Panc1 (cell line): ENCODE measurements around the gene FAM163B. TPM values are rescaled to one million over a fixed set of nuclear protein-coding genes. Genes with fewer than 3 reads are reported as not detected.

Experiments used
- ATAC-seq: fragments of 200-7000 bp; cut with Tn5 transposase; 2 replicates; pipeline ENCODE4 v1.9.1; 2020; ENCODE audit warnings: mild to moderate bottlenecking, moderate library complexity
- BruUV-seq: library from RNA; stranded (reverse); fragments of 400-500 nt; replicated peaks from 2 replicates; lab custom pipeline; 2021; lab: Mats Ljungman, UMichigan
- CTCF ChIA-PET: fragments of 300-600 bp; sonication (Branson Sonifier 250); formaldehyde crosslinking; loops from one replicate; lab custom pipeline; 2022; ENCODE audit warnings: antibody characterized with exemption; lab: Charles Lee
- POLR2A ChIA-PET: fragments of 300-600 bp; sonication (Branson Sonifier 250); formaldehyde crosslinking; loops from one replicate; lab custom pipeline; 2022; ENCODE audit warnings: antibody characterized with exemption; lab: Charles Lee
- DNase-seq: peaks from one replicate; pipeline ENCODE4 v3.0.0-alpha.2; 2010; ENCODE audit warnings: low read depth, low spot score
- H3K27ac ChIP-seq: 2 replicates; pipeline ENCODE4 v1.5.1; 2011; ENCODE audit warnings: mild to moderate bottlenecking, low read length, inconsistent platforms
- H3K27me3 ChIP-seq: fragments of 200-500 bp; sonication (Bioruptor generic); 2 replicates; pipeline ENCODE4 v1.6.0; 2014; ENCODE audit warnings: low read length, inconsistent platforms; ENCODE audit not compliant: control insufficient read depth, insufficient read depth
- H3K36me3 ChIP-seq: fragments of 200-500 bp; sonication (Bioruptor generic); 2 replicates; pipeline ENCODE4 v1.5.1; 2014; ENCODE audit warnings: inconsistent platforms, mild to moderate bottlenecking, low read length, moderate library complexity; ENCODE audit not compliant: control insufficient read depth, insufficient read depth
- H3K4me1 ChIP-seq: 2 replicates; pipeline ENCODE4 v1.5.1; 2011; ENCODE audit warnings: inconsistent platforms, mild to moderate bottlenecking, low read length, moderate library complexity; ENCODE audit not compliant: control insufficient read depth, insufficient read depth
- H3K4me3 ChIP-seq, 2 experiments: 2 replicates each; pipeline ENCODE4 v1.5.1; 2011 to 2012; ENCODE audit warnings: low read depth in 2 of 2, low read length in 2 of 2, mild to moderate bottlenecking in 2 of 2, inconsistent platforms in 1 of 2, moderate library complexity in 1 of 2
- H3K9me3 ChIP-seq: fragments of 200-500 bp; sonication (Bioruptor generic); 2 replicates; pipeline ENCODE4 v1.5.1; 2014; ENCODE audit warnings: low read depth, mild to moderate bottlenecking, inconsistent platforms, low read length, moderate library complexity; ENCODE audit not compliant: control insufficient read depth, insufficient read depth
- POLR2AphosphoS5 ChIP-seq: IDR thresholded peaks from 2 replicates; pipeline ENCODE4 v1.6.1; 2012; ENCODE audit warnings: mild to moderate bottlenecking, low read depth, low read length, moderate library complexity
- SIN3A ChIP-seq: IDR thresholded peaks from 2 replicates; pipeline ENCODE4 v1.6.1; 2012; ENCODE audit warnings: low read depth, mild to moderate bottlenecking, low read length, moderate library complexity, borderline replicate concordance; ENCODE audit not compliant: insufficient read depth
- TCF7L2 ChIP-seq: IDR thresholded peaks from 2 replicates; pipeline ENCODE4 v1.6.1; 2011; ENCODE audit warnings: mild to moderate bottlenecking, low read depth, low read length, inconsistent platforms
- in situ Hi-C: cut with HindIII; loops from 2 replicates; pipeline ENCODE4 v1.10.0; 2016; ENCODE audit warnings: low sequenced_read_pairs, low pct_unique_long_range_greater_than_20kb
- intact Hi-C: fragments of 100-400 bp; cut with micrococcal nuclease; formaldehyde crosslinking; loops from one replicate; pipeline ENCODE4 v1.10.0; 2022; ENCODE audit not compliant: unreplicated experiment
- total RNA-seq: library from RNA; stranded (reverse); gene quantifications from one replicate; pipeline ENCODE4 v1.2.1, GENCODE V29; 2021; ENCODE audit not compliant: unreplicated experiment
- TF ChIP-seq, protein P1 (sequence below), 2 experiments: IDR thresholded peaks; 2 replicates each; pipeline ENCODE4 v1.6.1; 2011 to 2012; ENCODE audit warnings: low read depth in 2 of 2, control low read depth in 1 of 2, low read length in 1 of 2, mild to moderate bottlenecking in 1 of 2, moderate library complexity in 1 of 2; ENCODE audit not compliant: insufficient read depth in 1 of 2
- TF ChIP-seq, protein P2 (sequence below): fragments of 450-650 bp; IDR thresholded peaks from 2 replicates; pipeline ENCODE4 v1.5.1; 2017; ENCODE audit warnings: mild to moderate bottlenecking

FAM163B gene
- total RNA-seq, 1 experiment from 2014 or later = not detected

DNA sequence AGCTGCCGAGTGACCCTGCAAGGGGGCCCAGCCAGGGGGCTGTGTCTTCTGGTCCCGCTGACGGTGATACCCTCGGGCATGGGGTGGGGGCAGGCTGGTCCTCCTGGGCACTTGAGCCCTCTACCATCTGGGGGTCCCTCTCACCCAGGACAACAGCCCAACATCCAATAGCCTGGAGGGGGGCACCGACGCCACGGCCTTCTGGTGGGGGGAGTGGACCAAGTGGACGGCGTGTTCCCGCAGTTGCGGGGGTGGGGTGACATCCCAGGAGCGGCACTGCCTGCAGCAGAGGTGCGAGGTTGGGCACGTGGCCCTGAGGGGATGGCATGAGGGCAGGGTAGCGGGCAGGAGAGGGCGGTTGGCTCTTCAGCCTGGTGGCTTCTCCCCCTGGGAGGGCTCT is 71.9 kb downstream of the FAM163B start:
- no peaks in the 10 kb centered on the region for H3K9me3 ChIP-seq
- BruUV-seq = no TSS peak
- TF ChIP-seq, protein P1, sequence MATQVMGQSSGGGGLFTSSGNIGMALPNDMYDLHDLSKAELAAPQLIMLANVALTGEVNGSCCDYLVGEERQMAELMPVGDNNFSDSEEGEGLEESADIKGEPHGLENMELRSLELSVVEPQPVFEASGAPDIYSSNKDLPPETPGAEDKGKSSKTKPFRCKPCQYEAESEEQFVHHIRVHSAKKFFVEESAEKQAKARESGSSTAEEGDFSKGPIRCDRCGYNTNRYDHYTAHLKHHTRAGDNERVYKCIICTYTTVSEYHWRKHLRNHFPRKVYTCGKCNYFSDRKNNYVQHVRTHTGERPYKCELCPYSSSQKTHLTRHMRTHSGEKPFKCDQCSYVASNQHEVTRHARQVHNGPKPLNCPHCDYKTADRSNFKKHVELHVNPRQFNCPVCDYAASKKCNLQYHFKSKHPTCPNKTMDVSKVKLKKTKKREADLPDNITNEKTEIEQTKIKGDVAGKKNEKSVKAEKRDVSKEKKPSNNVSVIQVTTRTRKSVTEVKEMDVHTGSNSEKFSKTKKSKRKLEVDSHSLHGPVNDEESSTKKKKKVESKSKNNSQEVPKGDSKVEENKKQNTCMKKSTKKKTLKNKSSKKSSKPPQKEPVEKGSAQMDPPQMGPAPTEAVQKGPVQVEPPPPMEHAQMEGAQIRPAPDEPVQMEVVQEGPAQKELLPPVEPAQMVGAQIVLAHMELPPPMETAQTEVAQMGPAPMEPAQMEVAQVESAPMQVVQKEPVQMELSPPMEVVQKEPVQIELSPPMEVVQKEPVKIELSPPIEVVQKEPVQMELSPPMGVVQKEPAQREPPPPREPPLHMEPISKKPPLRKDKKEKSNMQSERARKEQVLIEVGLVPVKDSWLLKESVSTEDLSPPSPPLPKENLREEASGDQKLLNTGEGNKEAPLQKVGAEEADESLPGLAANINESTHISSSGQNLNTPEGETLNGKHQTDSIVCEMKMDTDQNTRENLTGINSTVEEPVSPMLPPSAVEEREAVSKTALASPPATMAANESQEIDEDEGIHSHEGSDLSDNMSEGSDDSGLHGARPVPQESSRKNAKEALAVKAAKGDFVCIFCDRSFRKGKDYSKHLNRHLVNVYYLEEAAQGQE (IDR thresholded peaks at IDR 0.05; ENCODE audit: insufficient read depth in 1 of 2, low read depth in 2 of 2, low read length in 1 of 2) = no peak
- TF ChIP-seq, protein P2, sequence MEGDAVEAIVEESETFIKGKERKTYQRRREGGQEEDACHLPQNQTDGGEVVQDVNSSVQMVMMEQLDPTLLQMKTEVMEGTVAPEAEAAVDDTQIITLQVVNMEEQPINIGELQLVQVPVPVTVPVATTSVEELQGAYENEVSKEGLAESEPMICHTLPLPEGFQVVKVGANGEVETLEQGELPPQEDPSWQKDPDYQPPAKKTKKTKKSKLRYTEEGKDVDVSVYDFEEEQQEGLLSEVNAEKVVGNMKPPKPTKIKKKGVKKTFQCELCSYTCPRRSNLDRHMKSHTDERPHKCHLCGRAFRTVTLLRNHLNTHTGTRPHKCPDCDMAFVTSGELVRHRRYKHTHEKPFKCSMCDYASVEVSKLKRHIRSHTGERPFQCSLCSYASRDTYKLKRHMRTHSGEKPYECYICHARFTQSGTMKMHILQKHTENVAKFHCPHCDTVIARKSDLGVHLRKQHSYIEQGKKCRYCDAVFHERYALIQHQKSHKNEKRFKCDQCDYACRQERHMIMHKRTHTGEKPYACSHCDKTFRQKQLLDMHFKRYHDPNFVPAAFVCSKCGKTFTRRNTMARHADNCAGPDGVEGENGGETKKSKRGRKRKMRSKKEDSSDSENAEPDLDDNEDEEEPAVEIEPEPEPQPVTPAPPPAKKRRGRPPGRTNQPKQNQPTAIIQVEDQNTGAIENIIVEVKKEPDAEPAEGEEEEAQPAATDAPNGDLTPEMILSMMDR = no peak
- TF ChIP-seq SIN3A (no peak), TCF7L2 (no peak), POLR2AphosphoS5 (no peak)
- ChIA-PET POLR2A (no interaction called here), CTCF (no interaction called here)
- no peaks in the 10 kb centered on the region for H3K27me3 ChIP-seq
- no peaks in the 10 kb centered on the region for H3K36me3 ChIP-seq
- DNase-seq (no peak), ATAC-seq (no peak)
- intact Hi-C loops = no loop called here
- no peaks in the 10 kb centered on the region; the same call in 1 of the 2 replicates for H3K4me1 ChIP-seq
- H3K4me3 ChIP-seq = no peak overlapping the region
- in situ Hi-C loops = no loop called here
- no peak overlapping the region for H3K27ac ChIP-seq

DNA sequence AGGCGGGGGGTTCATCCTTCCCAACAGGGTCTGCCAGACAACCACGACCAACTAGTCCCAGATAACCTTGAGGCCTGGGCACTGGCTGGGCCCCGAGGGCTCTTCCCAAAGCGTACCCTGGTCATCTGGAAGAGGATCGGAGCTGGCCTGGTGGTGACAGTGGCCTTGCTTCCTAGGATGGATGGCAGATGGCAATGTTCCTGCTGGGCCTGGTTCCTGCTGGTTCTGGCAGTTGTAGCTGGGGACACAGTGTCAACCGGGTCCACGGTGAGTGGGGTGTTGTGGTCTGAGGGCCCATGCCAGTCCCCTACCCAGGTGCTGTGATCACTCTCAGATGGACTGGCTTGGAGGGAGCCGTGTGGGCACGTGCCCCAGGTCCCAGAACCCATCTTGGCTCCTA is 72.7 kb downstream of the FAM163B start:
- Histone ChIP-seq H3K9me3 (no peaks in the 10 kb centered on the region), H3K36me3 (no peaks in the 10 kb centered on the region), H3K27me3 (no peaks in the 10 kb centered on the region), H3K27ac (no peak overlapping the region), H3K4me3 (no peak overlapping the region), H3K4me1 (no peaks in the 10 kb centered on the region; the same call in 1 of the 2 replicates)
- no TSS peak for BruUV-seq
- CTCF ChIA-PET = no interaction called here
- DNase-seq (no peak), ATAC-seq (no peak)
- POLR2A ChIA-PET = no interaction called here
- intact Hi-C loops = no loop called here
- in situ Hi-C loops = no loop called here
- TF ChIP-seq, protein P1 (IDR thresholded peaks at IDR 0.05; ENCODE audit: insufficient read depth in 1 of 2, low read depth in 2 of 2, low read length in 1 of 2) = no peak
- TF ChIP-seq, protein P2 = no peak
- TF ChIP-seq SIN3A (no peak), POLR2AphosphoS5 (no peak), TCF7L2 (no peak)
